C4-2B (cell line): Measurements from ENCODE around the gene BAAT.

Experiments
- ZFX ChIP-seq: fragments of 450-650 bp; IDR thresholded peaks from 2 replicates; pipeline ENCODE4 v1.6.1; 2017
- TF ChIP-seq, protein P1 (sequence below): fragments of 450-650 bp; conservative IDR thresholded peaks from 2 replicates; pipeline ENCODE4 v1.5.1; 2017; ENCODE audit warnings: mild to moderate bottlenecking

DNA sequence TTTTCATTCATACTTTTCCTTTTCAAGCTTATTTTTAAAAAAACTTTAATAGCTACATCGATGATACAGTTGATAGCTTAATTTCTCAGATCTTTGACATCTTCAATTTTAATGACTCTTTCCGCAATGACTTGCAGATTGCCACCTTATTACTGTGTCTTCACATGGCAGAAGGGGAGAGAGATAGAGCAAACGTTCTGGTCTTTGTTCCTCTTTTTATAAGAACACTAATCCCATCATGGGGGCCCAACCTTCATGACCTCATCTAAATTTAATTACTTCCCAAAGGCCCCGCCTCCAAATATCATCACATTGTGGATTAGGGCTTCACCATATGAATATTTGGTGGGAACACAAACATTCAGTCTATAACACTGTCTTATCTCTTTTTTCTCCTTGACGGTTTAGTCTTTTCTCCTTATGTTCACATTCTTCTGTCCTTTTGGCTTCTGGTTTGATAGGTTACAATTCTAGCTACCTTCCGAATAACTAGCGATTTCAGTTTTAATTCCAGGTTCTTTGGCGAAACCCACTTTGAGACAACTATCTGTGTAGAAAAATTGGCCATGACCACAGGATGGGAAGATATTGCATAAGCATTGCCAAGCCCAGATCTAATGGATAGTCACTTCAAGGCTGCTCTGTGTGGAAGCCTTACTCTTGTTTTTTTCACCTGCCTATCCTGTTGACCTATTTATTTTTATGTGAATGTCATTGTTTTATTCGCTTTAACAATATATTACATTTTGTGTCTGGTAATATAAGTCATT lies 18.9 kb upstream of the BAAT start:
- TF ChIP-seq, protein P1, sequence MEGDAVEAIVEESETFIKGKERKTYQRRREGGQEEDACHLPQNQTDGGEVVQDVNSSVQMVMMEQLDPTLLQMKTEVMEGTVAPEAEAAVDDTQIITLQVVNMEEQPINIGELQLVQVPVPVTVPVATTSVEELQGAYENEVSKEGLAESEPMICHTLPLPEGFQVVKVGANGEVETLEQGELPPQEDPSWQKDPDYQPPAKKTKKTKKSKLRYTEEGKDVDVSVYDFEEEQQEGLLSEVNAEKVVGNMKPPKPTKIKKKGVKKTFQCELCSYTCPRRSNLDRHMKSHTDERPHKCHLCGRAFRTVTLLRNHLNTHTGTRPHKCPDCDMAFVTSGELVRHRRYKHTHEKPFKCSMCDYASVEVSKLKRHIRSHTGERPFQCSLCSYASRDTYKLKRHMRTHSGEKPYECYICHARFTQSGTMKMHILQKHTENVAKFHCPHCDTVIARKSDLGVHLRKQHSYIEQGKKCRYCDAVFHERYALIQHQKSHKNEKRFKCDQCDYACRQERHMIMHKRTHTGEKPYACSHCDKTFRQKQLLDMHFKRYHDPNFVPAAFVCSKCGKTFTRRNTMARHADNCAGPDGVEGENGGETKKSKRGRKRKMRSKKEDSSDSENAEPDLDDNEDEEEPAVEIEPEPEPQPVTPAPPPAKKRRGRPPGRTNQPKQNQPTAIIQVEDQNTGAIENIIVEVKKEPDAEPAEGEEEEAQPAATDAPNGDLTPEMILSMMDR, result no peak
- TF ChIP-seq ZFX, result no peak
